ENCODE data around the gene PPP4R3A.
"Not testable (repeated sequence)": the region's sequence is repeated elsewhere in the genome, so short reads cannot be mapped to it uniquely, and the experiment has no call there.

PPP4R3A gene

DNA sequence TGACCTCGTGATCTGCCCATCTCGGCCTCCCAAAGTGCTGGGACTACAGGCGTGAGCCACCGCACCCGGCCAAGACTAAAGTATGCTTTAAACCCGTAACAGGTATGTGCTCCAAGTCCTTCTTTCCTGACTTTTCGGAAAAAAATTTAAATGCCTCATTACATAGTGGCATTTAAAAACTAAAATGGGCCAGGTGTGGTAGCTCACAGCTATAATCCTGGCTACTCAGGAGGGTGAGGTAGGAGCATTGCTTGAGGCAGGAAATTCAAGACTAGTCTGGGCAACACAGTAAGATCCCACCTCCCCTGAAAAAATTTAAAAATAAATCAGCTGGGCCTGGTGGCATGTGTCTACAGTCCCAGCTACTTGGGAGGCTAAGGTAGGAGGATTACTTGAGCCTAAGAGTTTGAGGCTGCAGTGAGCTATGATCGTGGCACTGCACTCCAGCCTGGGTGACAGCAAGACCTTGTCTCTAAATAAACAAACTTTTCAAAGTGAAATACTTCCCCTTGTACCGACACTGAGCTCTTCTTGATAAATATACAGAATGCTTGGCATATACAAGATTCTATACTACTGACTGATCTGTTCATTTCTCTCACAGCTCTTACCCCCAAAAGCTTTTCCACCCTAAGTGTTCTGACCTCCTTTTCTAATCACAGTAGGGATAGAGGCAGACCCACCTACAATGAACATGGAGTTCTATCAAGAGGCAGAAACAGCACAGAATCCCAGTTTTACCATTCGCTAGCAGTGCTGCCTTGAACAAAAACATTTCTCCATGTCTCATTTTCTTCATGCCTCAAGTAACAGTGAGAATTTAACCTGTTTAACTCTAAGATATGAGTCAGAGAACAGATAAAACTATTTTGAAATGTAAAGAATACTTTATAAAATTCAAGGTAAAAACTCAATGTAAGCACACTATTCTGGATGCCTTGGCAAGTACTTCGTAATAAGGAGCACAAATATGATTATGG is 7.9 kb downstream of the PPP4R3A start:
- no peak for DNase-seq

DNA sequence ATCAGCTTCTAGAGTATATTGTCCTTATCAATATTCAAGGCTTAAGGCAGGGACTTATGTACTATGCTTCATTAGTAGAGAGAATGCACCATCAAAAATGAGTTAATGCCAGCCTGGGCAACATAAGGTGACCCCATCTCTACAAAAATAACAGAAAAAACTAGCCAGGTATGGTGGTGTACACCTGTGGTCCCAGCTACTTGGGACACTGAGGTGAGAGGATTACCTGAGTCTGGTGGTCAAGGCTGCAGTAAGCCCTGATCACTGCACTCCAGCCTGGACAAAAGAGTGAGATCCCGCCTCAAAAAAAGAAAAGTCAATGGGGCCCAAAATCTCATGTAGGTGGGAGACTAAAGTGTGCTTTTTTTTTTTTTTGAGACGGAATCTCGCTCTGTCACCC is 8.8 kb downstream of the PPP4R3A start:
- no peak for DNase-seq

DNA sequence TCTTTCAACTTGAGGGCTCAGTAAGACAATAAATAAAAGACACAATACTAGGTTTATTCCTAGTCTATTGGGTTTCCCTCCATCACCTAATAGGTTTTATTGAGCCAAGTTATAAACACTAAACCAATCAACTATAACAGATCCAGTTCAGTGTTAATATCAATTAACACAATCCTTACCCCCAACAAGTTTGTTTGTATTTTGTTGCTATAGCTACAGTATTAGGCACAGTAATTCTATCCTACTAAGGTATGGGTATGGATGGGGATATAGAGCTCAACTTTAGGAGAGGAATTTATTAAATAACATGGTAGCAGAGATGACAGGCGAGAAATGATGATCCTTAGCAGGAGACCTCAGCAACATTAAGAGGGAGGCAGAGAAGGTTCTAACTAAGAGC is 13.3 kb downstream of the PPP4R3A start:
- DNase-seq: no peak

DNA sequence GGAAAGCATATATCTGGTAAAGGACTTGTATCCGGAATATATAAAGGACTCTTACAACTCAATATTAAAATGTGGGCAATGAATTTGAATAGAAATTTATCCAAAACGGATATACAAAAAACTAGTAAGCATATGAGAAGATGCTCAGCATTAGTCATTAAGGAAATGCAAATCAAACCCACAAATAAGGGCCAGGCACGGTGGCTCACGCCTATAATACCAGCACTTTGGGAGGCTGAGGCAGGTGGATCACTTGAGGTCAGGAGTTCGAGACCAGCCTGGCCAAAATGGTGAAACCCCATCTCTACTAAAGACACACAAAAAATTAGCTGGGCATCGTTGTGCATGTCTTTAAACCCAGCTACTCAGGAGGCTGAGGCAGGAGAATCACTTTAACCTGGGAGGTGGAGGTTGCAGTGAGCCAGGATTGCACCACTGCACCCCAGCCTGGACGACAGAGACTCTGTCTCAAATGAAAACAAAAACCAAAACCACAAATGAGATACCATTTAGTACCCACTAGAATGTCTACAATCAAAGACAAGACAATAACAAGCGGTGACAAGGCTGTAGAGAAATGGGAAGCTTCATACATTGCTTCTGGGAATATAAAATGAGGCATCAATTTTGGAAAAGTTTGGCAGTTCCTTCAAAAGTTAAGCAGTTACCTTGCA is 15.6 kb downstream of the PPP4R3A start:
- DNase-seq: not testable (repeated sequence)

DNA sequence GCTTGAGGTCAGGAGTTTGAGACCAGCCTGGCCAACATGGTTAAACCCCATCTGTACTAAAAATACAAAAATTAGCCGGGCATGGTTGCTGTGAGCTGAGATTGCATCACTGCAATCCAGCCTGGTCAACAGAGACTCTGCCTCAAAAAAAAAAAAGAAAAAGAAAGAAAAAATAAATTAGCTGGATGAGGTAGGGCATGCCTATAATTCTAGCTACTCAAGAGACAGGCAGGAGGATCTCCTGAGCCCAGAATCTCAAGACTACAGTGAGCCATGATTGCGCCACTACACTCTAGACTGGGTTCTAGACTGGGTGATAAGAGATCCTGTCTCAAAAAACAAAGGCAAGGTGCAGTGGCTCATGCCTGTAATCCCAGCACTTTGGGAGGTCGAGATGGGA is 16.9 kb downstream of the PPP4R3A start:
- DNase-seq: no peak

DNA sequence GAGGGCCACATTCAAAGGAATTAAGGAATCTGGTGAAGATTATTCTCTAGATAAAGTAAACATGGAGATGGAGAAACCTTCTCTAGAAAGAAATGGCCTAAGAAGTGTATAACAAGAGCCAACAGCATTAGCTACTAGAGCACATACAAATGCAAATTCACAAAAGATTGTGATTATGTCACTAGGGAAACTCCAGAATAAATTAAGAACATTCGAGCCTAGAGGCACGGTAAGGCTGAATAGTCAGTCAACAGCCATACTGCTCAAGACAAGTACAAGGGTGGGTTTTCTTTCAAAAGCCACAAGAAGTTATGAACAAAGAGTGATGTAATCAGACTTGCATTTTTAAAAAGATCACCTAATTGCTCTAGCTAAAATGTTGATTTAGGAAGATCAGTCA is 25.4 kb downstream of the PPP4R3A start:
- DNase-seq: no peak

DNA sequence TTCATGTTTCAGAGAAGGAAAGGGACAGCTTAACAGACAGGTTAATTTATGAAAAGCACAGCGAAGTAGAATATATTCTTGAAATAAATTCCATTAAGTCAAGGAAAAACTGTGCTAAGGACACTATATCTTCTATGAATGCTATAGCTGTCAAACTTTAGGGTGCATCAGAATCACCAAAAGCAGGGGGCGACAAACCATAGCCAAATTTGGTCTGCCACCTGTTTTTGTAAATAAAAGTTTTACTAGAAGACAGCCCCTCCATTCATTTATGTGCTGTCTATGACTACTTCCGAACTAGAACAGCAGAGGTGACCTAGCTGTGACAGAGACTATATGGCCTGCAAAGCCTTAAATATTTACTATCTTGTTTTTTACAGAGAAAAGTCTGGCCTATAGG is 25.9 kb downstream of the PPP4R3A start:
- DNase-seq: no peak

DNA sequence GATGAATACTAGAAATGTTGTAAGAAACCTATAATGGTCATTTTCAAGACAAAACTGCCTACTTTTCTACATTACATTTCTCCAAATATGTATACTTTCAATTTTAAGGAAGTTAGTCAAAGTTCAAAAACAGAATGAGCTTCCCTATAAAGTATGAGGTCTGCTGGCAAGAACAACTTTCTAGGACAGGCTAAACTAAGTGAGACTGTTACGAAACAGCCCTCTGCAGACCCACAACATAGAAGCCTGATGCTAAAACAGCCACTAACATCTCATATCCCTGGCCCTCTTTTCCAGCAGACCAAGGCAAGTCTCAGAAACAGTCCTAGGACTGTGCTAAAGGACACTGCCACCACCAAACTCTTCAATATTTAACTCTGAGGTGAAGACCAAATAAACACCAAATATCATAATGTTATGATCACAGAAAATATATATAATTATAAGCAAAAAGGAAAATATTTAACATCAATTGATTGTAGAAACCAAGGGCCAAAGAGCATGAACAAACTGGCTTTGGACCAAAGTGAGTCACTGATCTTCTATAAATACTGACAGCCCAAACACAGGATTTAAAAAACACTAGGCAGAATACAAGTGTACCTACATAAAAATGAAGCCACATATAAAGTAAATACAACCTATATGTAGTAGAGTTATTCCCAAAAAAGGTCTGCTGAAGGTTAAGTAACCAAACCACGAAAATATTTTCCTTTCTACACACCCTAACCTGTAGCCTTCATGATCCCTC is 27.7 kb downstream of the PPP4R3A start:
- DNase-seq: no peak

DNA sequence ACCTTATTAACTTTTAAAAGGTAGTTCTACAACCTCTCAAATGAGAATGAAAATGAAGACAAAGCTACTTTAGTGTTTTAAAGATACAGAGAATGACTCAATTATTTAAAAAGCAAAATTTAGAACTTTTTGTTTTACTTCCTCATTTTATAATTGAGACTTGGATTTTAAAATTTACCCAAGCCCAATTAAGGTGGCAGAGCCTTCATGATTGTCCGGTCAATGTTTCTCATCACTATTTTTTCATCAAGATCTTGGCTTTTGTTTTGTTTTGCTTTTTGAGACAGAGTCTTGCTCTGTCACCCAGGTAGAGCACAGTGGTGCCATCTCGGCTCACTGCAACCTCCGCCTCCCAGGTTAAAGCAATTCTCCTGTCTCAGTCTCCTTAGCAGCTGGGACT is 32.7 kb downstream of the PPP4R3A start:
- DNase-seq: no peak

DNA sequence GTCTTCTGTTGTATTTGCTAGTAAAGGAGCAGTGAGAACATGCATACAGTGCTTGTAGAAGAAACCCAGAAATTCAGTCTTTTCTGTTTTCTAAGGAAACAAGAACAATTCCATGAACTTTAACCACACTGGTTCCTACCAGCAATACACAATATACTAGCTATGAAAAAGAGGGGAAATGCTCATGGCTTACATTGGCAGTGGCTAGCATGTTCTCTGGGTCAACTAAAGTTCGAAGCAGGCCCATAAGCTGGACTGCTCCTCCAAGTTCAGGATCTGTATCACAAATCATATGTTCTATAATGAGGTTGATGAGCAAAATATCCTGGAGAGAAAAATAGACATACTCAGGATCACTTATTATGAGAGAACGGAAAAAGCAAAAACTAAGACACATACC is 37.1 kb downstream of the PPP4R3A start:
- DNase-seq: no peak

DNA sequence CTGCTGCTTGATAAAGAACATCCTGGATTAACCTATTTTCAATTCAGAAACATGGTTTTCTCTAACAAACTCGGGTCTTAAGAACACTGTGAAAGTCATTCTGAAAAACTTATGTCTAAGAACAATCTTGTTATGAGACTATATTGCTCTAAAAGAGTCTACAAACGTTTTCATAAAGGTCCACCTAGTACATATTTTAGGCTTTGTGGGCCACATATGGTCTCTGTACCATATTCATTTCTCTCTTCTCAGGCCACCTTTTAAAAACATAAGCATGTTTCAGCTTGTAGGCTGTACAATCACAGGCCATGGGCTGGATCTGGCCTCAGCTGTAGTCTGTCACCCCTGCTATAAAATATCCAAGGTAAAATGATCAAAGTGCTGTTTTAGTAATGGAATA is 39.9 kb downstream of the PPP4R3A start:
- DNase-seq: no peak

DNA sequence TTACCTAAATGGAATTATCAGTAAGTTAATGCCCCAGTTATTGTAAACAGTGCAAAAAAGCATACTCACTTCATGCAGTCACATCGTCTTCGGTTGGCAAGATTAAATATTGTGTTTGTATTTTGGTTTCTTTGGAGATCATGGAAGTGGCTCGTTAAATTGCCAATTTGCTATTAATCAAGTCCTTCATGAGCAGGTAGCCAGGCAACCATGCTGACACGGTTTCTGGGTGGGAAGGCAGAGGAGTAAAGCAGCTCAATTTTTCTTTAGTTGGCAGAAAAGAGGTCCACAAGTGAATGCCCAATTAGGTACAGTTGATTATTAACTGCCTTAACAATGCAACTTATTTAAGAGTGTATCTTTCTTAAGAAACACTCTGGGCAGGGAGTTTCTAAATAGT is 43.9 kb downstream of the PPP4R3A start:
- DNase-seq: no peak

DNA sequence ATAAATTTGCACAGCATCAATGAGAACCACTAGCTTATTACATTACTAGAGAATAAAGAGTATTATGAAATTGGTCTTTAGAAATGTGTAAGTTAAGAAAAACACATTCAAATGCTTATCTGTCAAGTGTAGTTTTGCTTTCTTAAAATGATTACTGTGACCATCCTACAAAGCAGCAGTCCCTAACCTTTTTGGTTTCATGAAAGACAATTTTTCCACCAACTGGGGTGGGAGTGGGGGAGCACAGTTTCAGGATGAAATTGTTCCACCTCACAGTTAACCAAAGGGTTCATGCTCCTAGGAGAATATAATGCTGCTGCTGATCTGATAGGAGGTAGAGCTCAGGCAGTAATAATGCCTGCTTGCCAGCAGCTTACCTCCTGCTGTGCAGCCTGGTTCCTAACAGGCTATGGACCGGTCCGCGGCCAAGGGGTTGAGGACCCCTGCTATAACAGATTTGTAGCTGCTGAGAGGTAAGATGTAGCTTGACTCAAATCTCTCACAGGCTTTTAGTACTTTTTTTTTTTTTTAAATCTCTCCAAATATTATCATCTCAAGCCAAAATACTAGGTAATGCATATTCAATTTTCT is 45.4 kb downstream of the PPP4R3A start:
- DNase-seq: no peak

DNA sequence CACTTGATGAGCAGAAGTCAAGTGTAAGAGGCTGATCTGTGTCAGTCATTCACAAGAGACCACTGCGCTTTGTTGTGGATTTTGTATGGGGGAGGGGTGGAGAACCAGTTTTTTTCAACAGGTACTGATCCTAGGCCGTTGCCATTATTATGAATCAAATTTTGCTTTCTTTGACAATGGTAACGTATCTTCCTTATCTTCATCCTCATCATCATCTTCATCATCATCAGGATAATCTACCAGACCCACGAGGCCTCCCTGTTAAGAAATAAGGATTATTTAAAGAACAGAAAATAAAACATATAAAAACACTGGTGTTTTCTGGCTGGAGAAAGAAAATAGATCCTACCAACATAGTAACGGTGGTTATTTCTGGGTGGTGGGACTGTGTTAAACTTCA is 51.5 kb downstream of the PPP4R3A start:
- DNase-seq: no peak

DNA sequence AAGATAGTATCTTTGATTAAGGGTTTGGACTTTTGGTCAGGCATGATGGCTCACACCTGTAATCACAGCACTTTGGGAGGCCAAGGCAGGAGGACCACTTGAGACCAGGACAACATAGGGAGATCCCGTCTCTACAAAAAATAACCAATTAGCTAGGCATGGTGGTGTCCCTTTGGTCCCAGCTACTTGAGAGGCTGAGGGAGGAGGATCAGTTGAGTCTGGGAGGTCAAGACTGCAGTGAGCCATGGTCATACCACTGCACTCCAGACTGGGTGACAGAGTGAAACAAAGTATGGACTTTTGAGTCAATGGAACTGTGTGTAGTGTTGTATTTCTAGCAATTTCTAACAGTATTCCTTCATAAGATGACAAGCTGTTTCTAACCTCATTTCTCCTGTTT is 53.8 kb downstream of the PPP4R3A start:
- no peak for DNase-seq

DNA sequence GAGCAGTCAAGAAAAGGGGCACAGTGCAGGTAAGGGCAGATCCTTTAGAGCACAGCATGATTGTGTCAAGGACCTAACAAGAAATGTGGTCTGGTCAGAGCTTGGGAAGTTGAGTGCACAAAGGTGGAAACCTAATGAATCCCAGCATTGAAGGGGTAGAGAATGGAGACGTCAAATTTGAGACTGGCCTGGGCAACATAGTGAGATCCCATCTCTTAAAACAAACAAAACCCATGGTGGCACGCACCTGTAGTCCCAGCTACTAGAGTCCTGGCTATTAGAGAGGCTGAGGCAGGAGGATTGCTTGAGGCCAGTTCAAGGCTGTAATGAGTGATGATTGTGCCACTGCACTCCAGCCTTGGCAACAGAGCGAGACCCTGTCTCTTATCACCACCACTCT is 55.5 kb downstream of the PPP4R3A start:
- no peak for DNase-seq

DNA sequence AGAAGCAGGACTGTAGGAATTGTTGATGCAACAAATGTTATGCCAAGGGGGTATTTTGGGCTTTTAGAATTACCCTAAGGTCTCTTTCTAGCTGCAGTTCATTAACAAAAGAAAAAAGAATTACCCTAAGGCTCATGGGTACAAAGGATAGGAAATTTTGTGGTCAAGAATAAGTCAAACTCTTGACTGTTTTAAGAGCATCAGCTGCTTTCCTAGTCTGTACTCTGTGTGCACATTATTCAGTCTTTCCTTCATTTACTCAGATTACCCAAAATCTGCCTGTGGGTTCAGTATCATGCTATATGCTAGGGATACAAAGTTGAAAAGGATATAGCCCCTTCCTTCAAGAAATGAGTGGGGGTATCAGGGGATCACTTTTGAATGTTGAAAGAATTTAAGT is 56.0 kb downstream of the PPP4R3A start:
- DNase-seq: no peak

DNA sequence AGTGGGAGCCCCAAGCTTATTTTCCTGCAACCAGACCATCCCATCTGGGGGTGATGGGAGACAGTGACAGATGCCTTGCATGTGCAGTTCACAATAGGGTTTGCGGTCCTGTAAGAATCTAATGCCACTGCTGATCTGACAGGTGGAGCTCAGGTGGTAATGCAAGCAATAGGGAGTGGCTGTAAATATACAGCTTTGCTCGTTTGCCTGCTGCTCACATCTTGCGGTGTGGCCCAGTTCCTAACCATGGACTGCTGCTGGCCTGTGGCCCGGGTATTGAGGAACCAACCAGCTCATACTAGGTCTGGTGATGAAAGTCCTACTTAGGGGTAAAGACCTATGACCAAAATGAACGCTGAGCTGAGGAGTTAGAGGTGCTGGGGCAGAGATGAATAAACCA is 56.4 kb downstream of the PPP4R3A start:
- no peak for DNase-seq

DNA sequence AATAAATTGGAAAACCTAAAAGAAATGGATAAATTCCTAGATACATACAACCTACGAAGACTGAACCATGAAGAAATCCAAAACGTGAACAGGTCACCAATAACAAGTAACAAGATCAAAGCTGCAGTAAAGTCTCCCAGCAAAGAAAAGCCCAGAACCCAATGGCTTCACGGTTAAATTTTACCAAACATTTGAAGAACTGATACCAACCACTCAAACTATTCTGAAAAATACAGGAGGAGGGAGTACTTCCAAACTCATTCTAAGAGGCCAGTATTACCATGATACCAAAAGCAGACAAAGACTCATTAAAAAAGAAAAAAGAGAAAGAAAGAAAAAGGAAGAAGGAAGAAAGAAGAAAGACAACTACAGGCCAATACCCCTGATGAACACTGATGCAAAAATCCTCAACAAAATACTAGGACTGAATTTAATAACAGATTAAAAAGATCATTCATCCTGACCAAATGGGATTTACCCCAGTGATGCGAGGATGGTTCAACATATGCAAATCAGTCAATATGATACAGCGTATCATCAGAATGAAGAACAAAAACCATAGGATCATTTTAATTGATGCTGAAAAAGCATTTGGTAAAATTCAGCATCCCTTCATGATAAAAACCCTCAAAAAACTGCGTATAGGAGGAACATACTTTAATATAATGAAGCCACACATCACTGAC is 65.6 kb downstream of the PPP4R3A start:
- DNase-seq: no peak

DNA sequence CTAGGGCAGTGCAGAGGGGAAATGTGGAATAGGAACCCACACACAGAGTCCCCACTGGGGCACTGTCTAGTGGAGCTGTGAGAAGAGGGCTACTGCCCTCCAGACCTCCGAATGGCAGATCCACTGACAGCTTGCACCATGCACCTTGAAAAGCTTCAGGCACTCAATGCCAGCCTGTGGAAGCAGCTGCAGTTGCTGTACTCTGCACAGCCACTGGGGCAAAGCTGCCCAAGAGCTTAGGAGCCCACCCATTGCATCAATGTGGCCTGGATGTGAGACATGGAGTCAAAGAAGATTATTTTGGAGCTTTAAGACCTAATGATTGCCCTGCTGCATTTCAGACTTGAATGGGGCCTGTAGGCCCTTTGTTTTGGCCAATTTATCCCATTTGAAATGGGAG is 70.8 kb downstream of the PPP4R3A start:
- DNase-seq: no peak

DNA sequence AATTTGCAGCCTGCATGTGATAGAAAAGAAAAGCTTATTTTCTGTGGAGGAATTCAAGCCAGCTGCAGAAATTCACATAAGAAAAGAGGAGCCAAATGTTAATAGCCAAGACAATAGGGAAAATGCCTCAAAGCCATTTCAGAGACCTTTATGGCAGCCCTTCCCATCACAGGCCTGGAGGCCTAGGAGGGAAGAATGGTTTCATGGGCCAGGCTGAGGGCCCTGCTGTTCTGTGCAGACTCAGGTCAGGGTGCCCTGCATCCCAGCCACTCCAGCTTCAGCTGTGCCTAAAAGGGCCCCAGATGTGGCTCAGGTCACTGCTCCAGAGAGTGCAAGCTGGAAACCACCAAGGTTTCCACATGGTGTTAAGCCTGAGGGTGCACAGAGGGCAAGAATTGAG is 71.3 kb downstream of the PPP4R3A start:
- no peak for DNase-seq

DNA sequence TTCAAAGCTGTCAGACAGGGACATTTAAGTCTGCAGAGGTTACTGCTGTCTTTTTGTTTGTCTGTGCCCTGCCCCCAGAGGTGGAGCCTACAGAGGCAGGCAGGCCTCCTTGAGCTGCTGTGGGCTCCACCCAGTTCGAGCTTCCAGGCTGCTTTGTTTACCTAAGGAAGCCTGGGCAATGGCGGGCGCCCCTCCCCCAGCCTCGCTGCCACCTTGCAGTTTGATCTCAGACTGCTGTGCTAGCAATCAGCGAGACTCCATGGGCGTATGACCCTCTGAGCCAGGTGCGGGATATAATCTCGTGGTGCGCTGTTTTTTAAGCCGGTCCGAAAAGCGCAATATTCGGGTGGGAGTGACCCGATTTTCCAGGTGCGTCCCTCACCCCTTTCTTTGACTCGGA is 73.8 kb downstream of the PPP4R3A start:
- not testable (repeated sequence) for DNase-seq

DNA sequence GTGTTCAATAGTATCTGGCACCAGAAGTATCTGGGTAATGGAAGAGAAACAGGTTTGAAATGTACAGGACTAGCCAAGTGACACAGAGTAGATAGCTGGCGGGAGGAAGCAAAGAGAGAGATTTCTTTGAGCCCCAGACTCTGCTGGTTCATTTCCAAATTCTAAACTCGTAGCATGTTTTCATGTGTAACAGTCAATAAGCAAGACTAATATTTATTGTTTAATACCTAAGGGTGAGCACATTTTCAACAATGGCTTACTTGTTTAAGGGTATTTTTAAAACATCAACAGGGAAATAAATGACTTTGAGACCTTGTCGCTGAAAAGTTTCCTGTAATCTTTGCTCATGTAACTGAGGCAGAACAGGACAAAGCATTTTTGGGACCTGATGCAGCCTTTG is 80.7 kb downstream of the PPP4R3A start:
- DNase-seq: no peak
